RPMI7951 (cell line): ENCODE measurements around the gene SMAD5. TPM values are rescaled to one million over a fixed set of nuclear protein-coding genes. Genes with fewer than 3 reads are reported as not detected.

Experiments used
- DNase-seq: peaks from one replicate; pipeline ENCODE4 v3.0.0-alpha.2; 2012; ENCODE audit warnings: low read depth
- total RNA-seq: library from RNA; depleted of rRNA; stranded (reverse); fragments of >200 nt; shearing (Covaris generic); gene quantifications from 2 replicates; pipeline ENCODE4 v1.2.3, GENCODE V29; 2014

SMAD5 gene
- total RNA-seq, 1 experiment from 2014 or later = 41.8 TPM

- no peak for DNase-seq
Observed at GRCh38 chr5:136153581-136154236, 21.1 kb downstream of the SMAD5 start.

GRCh38 chr5:136155078-136155477 lies 22.4 kb downstream of the SMAD5 start:
- DNase-seq = no peak

GRCh38 chr5:136155761-136156160 lies 23.1 kb downstream of the SMAD5 start:
- peak; percentile 4 for DNase-seq

GRCh38 chr5:136157514-136157913 lies 24.9 kb downstream of the SMAD5 start:
- DNase-seq = no peak

- no peak for DNase-seq
Observed at GRCh38 chr5:136159457-136159856, 26.8 kb downstream of the SMAD5 start.

GRCh38 chr5:136162008-136162407 lies 29.4 kb downstream of the SMAD5 start:
- no peak for DNase-seq

GRCh38 chr5:136164226-136164625 lies 31.6 kb downstream of the SMAD5 start:
- no peak for DNase-seq

- DNase-seq = no peak
Observed at GRCh38 chr5:136166909-136167308, 34.3 kb downstream of the SMAD5 start.

- no peak for DNase-seq
Observed at GRCh38 chr5:136169218-136169617, 36.6 kb downstream of the SMAD5 start.

GRCh38 chr5:136174021-136174659 lies 41.5 kb downstream of the SMAD5 start:
- DNase-seq = peak; percentile 31

GRCh38 chr5:136182618-136183017 lies 50.0 kb downstream of the SMAD5 start:
- no peak for DNase-seq

- no peak for DNase-seq
Observed at GRCh38 chr5:136185974-136186665, 53.5 kb downstream of the SMAD5 start.

- no peak for DNase-seq
Observed at GRCh38 chr5:136186796-136187195, 54.2 kb downstream of the SMAD5 start.

GRCh38 chr5:136188859-136189258 lies 56.2 kb downstream of the SMAD5 start:
- no peak for DNase-seq

- DNase-seq = no peak
Observed at GRCh38 chr5:136190091-136190720, 57.6 kb downstream of the SMAD5 start.

- DNase-seq = no peak
Observed at GRCh38 chr5:136190904-136191303, 58.3 kb downstream of the SMAD5 start.

GRCh38 chr5:136191304-136192014 lies 58.8 kb downstream of the SMAD5 start:
- peak; percentile 8 for DNase-seq

- DNase-seq = no peak
Observed at GRCh38 chr5:136192015-136192525, 59.4 kb downstream of the SMAD5 start.

GRCh38 chr5:136192526-136193321 lies 60.1 kb downstream of the SMAD5 start, which contains the start of gene SMIM32:
Gene SMIM32, minus strand, starts transcription at chr5:136193162. Its CDS starts 638 bp downstream, at chr5:136192524.
- DNase-seq = no peak

- no peak for DNase-seq
Observed at GRCh38 chr5:136193322-136193935, 60.8 kb downstream of the SMAD5 start.
